ENCODE measurements around the gene ABLIM2. TPM values are rescaled to one million over a fixed set of nuclear protein-coding genes. Genes with fewer than 3 reads are reported as not detected.

Gene ABLIM2
- total and polyA plus RNA-seq, 10 of the 15 experiments (the other 5 are each of a cell fraction or from before 2014, with no cell fraction given): 0.03 to 0.15 (median 0.05) TPM; not detected in 7

- Histone ChIP-seq H3K79me2 (ENCODE audit: control insufficient read depth, insufficient read depth, low read length) (no peaks in the 10 kb centered on the region), H3K9me3 (replicated peaks; ENCODE audit: control insufficient read depth, insufficient read depth, low read length) (no peaks in the 10 kb centered on the region), H3K27me3 (replicated peaks in 1 of 2; ENCODE audit: control insufficient read depth in 2 of 2, insufficient read depth in 2 of 2, low read length in 1 of 2) (no peaks in the 10 kb centered on the region), H3K4me2 (ENCODE audit: control insufficient read depth, insufficient read depth) (no peak overlapping the region), H3K27ac (ENCODE audit: control insufficient read depth, insufficient read depth) (no peak overlapping the region), H3K4me3 (no peak overlapping the region), H3K4me1 (ENCODE audit: control insufficient read depth, insufficient read depth, low read length) (no peaks in the 10 kb centered on the region), H3K36me3 (ENCODE audit: control insufficient read depth in 2 of 2, insufficient read depth in 2 of 2, low read length in 1 of 2) (no peaks in the 10 kb centered on the region), H3K9ac (ENCODE audit: control insufficient read depth, insufficient read depth, low read length) (no peak overlapping the region), H4K20me1 (ENCODE audit: control insufficient read depth, insufficient read depth) (no peaks in the 10 kb centered on the region), H2AFZ (ENCODE audit: control insufficient read depth, low read depth, low read length) (no peak overlapping the region)
- in situ Hi-C loops (cut with MboI) (no loop called here), intact Hi-C loops (cut with micrococcal nuclease; ENCODE audit: unreplicated experiment) (no loop called here)
- DNase-seq (ENCODE audit: low read depth, low spot score) (no peak), FAIRE-seq (no peak), ATAC-seq (no peak)
- TF ChIP-seq IKZF2 (IDR thresholded peaks at IDR 0.05) (no peak), KLF5 (IDR thresholded peaks at IDR 0.05; ENCODE audit: partially characterized antibody) (no peak)
- ChIA-PET CTCF (no interaction called here), POLR2A (no interaction called here), RAD21 (ENCODE audit: unreplicated experiment) (no interaction called here), SMC1A (ENCODE audit: uncharacterized antibody, unreplicated experiment) (no interaction called here)
- whole genome bisulfite sequencing (ENCODE audit: insufficient coverage, insufficient replicate concordance, low lambda C conversion rate, missing lambda C conversion rate): 69% methylated on average over 39 of the region's 39 CpGs
- BruUV-seq (replicated peaks): no TSS peak
These were observed 6.3 kb downstream of the ABLIM2 start for GRCh38 chr4:8152090-8152864.

GRCh38 chr4:8151165-8151650 is 7.4 kb downstream of the ABLIM2 start:
- no peak for TF ChIP-seq WRNIP1 (IDR thresholded peaks at IDR 0.05; ENCODE audit: borderline replicate concordance, low read depth, low read length)
- no peak for TF ChIP-seq SMARCA5 (IDR thresholded peaks at IDR 0.05)
- no peak for TF ChIP-seq BRCA1 (IDR thresholded peaks at IDR 0.05; ENCODE audit: low read depth, low read length)
- TF ChIP-seq GATAD2B (conservative IDR thresholded peaks at IDR 0.05; ENCODE audit: low read depth): no peak
- no peak for TF ChIP-seq SPI1 (IDR thresholded peaks at IDR 0.05; ENCODE audit: borderline replicate concordance, insufficient read depth, low read depth, low read length)
- TF ChIP-seq PAX5 (IDR thresholded peaks at IDR 0.05; ENCODE audit: borderline replicate concordance, low read depth, low read length): no peak
- no peak for TF ChIP-seq BACH1 (IDR thresholded peaks at IDR 0.05; ENCODE audit: borderline replicate concordance)
- no peak for TF ChIP-seq EZH2 (IDR thresholded peaks at IDR 0.05; ENCODE audit: borderline replicate concordance, control insufficient read depth, low read depth, low read length)
- TF ChIP-seq CHD2 (IDR thresholded peaks at IDR 0.05; ENCODE audit: borderline replicate concordance, low read depth, low read length): no peak
- no peak for TF ChIP-seq ZNF207 (IDR thresholded peaks at IDR 0.05; ENCODE audit: borderline replicate concordance)
- TF ChIP-seq USF1 (IDR thresholded peaks at IDR 0.05; ENCODE audit: borderline replicate concordance, extremely low read length, insufficient read depth, low read depth, low read length): no peak
- TF ChIP-seq MYB (IDR thresholded peaks at IDR 0.05; ENCODE audit: borderline replicate concordance, low read depth, low read length): no peak
- no peak for TF ChIP-seq EGR1 (IDR thresholded peaks at IDR 0.05; ENCODE audit: borderline replicate concordance in 1 of 2, low read depth in 2 of 2, low read length in 2 of 2)
- TF ChIP-seq SIX5 (IDR thresholded peaks at IDR 0.05; ENCODE audit: low read depth, low read length, severe bottlenecking): no peak
- no peak for TF ChIP-seq NRF1 (conservative IDR thresholded peaks at IDR 0.05; ENCODE audit: low read depth, low read length)
- Histone ChIP-seq H3K4me2 (ENCODE audit: control insufficient read depth, insufficient read depth) (no peak overlapping the region), H3K9me3 (replicated peaks; ENCODE audit: control insufficient read depth, insufficient read depth, low read length) (no peaks in the 10 kb centered on the region), H3K4me3 (no peak overlapping the region), H2AFZ (ENCODE audit: control insufficient read depth, low read depth, low read length) (no peak overlapping the region), H3K27me3 (replicated peaks in 1 of 2; ENCODE audit: control insufficient read depth in 2 of 2, insufficient read depth in 2 of 2, low read length in 1 of 2) (no peaks in the 10 kb centered on the region), H3K4me1 (ENCODE audit: control insufficient read depth, insufficient read depth, low read length) (no peaks in the 10 kb centered on the region), H3K36me3 (ENCODE audit: control insufficient read depth in 2 of 2, insufficient read depth in 2 of 2, low read length in 1 of 2) (no peaks in the 10 kb centered on the region), H3K27ac (ENCODE audit: control insufficient read depth, insufficient read depth) (no peak overlapping the region), H3K9ac (ENCODE audit: control insufficient read depth, insufficient read depth, low read length) (no peak overlapping the region), H4K20me1 (ENCODE audit: control insufficient read depth, insufficient read depth) (no peaks in the 10 kb centered on the region), H3K79me2 (ENCODE audit: control insufficient read depth, insufficient read depth, low read length) (no peaks in the 10 kb centered on the region)
- ChIA-PET POLR2A (no interaction called here), SMC1A (ENCODE audit: uncharacterized antibody, unreplicated experiment) (no interaction called here), RAD21 (ENCODE audit: unreplicated experiment) (interaction anchor here (0.7 kb wide), 1 partner anchor 37 kb away, joined by 3 read pairs; no protein-coding TSS in a partner anchor), CTCF (no interaction called here)
- intact Hi-C loops (cut with micrococcal nuclease; ENCODE audit: unreplicated experiment) (no loop called here), in situ Hi-C loops (cut with MboI) (no loop called here)
- BruUV-seq (replicated peaks): no TSS peak
- 36% methylated on average over 15 of the region's 15 CpGs for WGBS (ENCODE audit: insufficient coverage, insufficient replicate concordance, low lambda C conversion rate, missing lambda C conversion rate)
- ATAC-seq (no peak), DNase-seq (ENCODE audit: low read depth, low spot score) (no peak), FAIRE-seq (no peak)
